ENCODE results near the gene POLR2E. TPM values are rescaled to one million over a fixed set of nuclear protein-coding genes. Genes with fewer than 3 reads are reported as not detected.
A peak's percentile ranks its signal among the peaks of the same experiment; 100 is the strongest.

POLR2E gene
- polyA plus RNA-seq, 6 donors from 2014 or later, result 134 to 205 (median 174) TPM

DNA sequence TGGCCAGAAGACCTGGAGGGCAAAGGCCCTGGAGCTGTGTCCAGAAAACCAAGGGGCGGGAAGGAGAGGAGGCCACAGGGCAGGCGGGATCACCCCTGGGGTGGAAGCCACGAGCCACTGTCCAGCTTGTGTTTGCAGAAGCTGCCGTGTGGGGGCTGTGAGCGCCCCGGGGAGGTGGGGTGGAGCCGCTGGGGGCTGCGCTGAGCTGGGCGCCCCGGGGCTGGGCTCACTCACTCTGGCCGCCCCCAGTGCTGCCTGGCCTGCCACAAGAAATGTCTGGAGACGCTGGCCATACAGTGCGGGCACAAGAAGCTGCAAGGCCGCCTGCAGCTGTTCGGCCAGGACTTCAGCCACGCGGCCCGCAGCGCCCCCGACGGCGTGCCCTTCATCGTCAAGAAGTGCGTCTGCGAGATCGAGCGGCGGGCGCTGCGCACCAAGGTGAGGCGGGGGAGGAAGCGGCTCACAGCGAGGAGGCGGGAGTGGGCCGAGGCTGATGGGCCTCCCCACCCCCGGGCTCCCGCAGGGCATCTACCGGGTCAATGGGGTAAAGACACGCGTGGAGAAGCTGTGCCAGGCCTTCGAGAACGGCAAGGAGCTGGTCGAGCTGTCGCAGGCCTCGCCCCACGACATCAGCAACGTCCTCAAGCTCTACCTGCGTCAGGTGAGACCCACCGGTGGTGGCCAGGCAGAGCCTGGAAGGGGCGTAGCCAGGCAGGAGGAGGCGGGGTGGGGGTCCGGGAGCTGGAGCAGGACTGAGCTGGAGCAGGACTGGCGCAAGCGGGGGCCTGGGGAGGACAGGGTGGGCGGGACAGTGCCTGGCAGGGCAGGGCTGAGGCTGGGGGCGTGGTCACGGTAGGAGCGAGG lies 13.6 kb downstream of the POLR2E start:
- no peaks in the 10 kb centered on the region for H3K9me3 Mint-ChIP-seq
- no peak for DNase-seq
- H3K36me3 Mint-ChIP-seq, result peaks cover 5 to 10% of the 10 kb centered on the region in 2 donors
- ATAC-seq (ENCODE audit: low read depth in 2 of 2), result no peak
- H3K4me3 Mint-ChIP-seq, result peak overlapping the region in 1 of 8 donors; percentile 13
- no peaks in the 10 kb centered on the region for H3K27me3 Mint-ChIP-seq
- H3K4me1 Mint-ChIP-seq, result peaks cover 19 to 25% (median 22%) of the 10 kb centered on the region in 3 donors
- H3K27ac Mint-ChIP-seq, result peak overlapping the region in 3 of 6 donors; percentile 41 to 84 (median 53)

DNA sequence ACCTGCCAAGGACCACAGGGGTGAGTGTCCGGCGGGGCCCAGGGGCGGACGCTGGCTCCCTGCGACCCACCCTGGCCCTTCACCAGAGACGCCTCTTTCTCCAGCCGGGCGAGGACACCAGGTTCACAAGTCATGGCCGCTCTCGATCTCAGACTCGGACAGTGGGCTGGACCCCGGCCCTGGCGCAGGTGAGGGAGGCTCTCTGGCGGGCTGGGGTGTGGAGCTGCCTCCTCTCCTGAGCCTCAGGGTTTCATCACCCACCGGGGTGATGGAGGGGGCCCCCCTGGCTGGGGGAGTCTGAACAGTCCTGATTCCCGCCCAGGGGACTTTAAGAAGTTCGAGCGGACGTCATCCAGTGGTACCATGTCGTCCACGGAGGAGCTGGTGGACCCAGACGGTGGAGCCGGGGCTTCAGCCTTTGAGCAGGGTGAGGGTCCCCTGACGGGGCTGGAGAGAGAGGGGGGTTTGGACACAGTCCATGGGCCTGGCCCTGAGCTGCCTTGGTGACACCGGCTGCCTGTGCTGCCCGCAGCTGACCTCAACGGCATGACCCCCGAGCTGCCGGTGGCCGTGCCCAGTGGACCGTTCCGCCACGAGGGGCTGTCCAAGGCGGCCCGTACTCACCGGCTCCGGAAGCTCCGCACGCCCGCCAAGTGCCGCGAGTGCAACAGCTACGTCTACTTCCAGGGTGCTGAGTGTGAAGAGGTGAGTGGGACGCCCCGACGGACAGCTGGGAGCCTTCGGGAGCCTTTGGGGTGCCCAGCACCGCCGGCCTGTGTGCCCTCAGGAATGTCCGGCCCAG lies 14.6 kb downstream of the POLR2E start:
- DNase-seq (no peak), ATAC-seq (ENCODE audit: low read depth in 2 of 2) (no peak)
- H3K36me3 Mint-ChIP-seq, result peaks cover 5 to 9% of the 10 kb centered on the region in 2 donors
- H3K27ac Mint-ChIP-seq, result peak overlapping the region in 3 of 6 donors; percentile 53 to 65 (median 63)
- no peaks in the 10 kb centered on the region for H3K9me3 Mint-ChIP-seq
- peaks cover 24 to 34% (median 25%) of the 10 kb centered on the region in 3 donors for H3K4me1 Mint-ChIP-seq
- no peaks in the 10 kb centered on the region for H3K27me3 Mint-ChIP-seq
- H3K4me3 Mint-ChIP-seq, result peak overlapping the region in 2 of 8 donors; percentile 13 to 25

DNA sequence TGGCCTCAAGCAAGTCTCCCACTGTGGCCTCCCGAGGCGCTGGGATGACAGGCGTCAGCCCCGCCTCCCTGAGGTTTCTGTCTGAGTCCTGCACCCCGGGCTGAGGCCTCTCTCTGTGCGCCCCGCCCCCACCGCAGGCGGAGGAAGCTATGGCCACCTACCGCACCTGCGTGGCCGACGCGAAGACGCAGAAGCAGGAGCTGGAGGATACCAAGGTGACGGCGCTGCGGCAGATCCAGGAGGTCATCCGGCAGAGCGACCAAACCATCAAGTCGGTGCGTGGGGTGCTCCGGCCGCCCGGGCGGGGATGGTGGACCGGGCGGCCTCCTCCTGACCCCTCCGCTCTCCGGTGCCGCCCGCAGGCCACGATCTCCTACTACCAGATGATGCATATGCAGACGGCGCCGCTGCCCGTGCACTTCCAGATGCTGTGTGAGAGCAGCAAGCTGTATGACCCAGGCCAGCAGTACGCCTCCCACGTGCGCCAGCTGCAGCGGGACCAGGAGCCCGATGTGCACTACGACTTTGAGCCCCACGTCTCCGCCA lies 15.5 kb downstream of the POLR2E start:
- Mint-ChIP-seq H3K4me3 (peak overlapping the region in 3 of 8 donors; percentile 25 to 29 (median 28)), H3K27ac (peak overlapping the region in 1 of 6 donors; percentile 50), H3K9me3 (no peaks in the 10 kb centered on the region), H3K4me1 (peaks cover 16 to 30% (median 20%) of the 10 kb centered on the region in 3 donors), H3K36me3 (peaks cover 0 to 5% of the 10 kb centered on the region in 2 donors), H3K27me3 (no peaks in the 10 kb centered on the region)
- DNase-seq, result no peak
- no peak for ATAC-seq (ENCODE audit: low read depth in 2 of 2)

DNA sequence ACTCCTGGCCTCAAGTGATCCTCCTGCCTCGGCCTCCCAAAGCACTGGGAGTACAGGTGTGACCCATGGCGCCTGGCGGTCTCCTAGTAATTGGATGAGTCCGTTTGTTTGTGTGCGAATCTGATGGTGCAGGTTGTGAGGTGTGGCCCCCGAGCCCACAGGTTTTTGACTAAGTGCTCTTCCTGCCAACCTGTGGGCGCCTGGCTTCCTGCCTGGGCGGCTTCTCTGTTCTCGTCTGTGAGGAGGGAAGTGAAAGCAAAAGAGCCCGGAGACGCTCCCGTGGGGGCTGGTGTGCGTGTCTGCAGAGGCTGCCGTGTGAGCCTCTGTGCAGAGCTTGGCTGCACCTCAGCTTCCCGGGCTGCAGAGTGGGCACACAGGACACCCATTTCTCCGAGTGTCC lies 18.2 kb downstream of the POLR2E start:
- H3K4me1 Mint-ChIP-seq, result peaks cover 28 to 46% (median 40%) of the 10 kb centered on the region in 3 donors

DNA sequence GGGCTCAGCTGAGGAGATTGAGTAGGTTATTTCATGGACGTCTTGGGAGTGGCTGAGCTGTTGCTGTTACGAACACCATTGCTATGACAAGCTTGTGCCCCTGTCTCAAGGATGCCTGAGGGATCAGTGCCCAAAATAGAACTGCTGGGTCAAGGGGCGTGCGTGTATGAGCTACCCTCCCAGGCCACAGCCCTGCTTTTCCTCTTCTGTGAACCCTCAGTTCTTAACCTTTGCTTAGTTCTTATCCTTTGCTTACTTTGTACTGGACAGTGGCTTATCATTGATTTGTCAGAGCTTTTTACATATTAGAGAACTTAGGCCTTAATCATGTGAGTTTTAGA lies 19.2 kb downstream of the POLR2E start:
- H3K4me1 Mint-ChIP-seq, result peaks cover 30 to 50% (median 45%) of the 10 kb centered on the region in 3 donors
- no peaks in the 10 kb centered on the region for H3K9me3 Mint-ChIP-seq
- no peak for ATAC-seq (ENCODE audit: low read depth in 2 of 2)
- peak overlapping the region; percentile 59 to 87 (median 82) for H3K4me3 Mint-ChIP-seq
- peak overlapping the region; percentile 90 to 98 (median 98) for H3K27ac Mint-ChIP-seq
- H3K27me3 Mint-ChIP-seq, result no peaks in the 10 kb centered on the region
- no peak for DNase-seq
- peaks cover 5 to 13% of the 10 kb centered on the region in 2 donors for H3K36me3 Mint-ChIP-seq

More for the DNA sequence above, 18.2 kb downstream of the POLR2E start:
- H3K36me3 Mint-ChIP-seq, result peaks cover 5 to 9% of the 10 kb centered on the region in 2 donors
- DNase-seq (peak; percentile 94), ATAC-seq (ENCODE audit: low read depth in 2 of 2) (peak; percentile 92 to 93)
- H3K27me3 Mint-ChIP-seq, result no peaks in the 10 kb centered on the region
- peak overlapping the region; percentile 90 to 98 (median 98) for H3K27ac Mint-ChIP-seq
- H3K4me3 Mint-ChIP-seq, result peak overlapping the region; percentile 72 to 91 (median 86)
- no peaks in the 10 kb centered on the region for H3K9me3 Mint-ChIP-seq

DNA sequence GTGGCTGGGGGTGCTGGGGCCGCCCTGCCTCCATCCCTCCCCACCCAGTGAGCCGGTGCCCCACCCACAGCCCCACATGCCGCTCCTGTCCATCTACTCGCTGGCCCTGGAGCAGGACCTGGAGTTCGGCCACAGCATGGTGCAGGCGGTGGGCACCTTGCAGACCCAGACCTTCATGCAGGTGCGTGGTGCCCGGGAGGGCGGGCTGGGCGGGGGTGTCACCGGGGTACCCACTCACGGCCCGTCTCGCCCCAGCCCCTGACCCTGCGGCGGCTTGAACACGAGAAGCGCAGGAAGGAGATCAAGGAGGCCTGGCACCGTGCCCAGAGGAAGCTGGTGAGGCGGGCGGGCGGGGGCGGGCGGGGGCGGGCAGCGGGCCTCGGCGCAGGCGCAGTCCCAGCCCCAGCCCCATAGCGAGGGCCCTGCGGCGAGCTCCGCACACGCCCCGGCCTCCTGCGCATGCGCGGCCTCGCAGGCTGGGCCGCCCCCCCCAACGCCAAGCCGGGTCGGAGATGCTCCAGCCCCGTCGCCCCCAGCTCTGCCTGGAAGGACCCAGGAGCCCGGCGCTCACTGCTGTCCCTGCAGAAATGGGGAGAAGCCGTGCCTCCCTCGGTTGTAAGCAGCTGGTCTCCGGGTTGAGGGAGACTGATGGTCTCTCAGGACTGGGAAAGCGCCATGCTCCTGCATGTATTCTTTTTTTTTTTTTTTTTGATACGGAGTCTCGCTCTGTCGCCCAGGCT lies 20.5 kb downstream of the POLR2E start:
- peak; percentile 80 for DNase-seq
- peak; percentile 42 to 44 for ATAC-seq (ENCODE audit: low read depth in 2 of 2)
- peak overlapping the region; percentile 56 to 87 (median 76) for H3K4me3 Mint-ChIP-seq
- H3K27ac Mint-ChIP-seq, result peak overlapping the region; percentile 90 to 98 (median 98)
- H3K27me3 Mint-ChIP-seq, result no peaks in the 10 kb centered on the region
- peaks cover 28 to 56% (median 45%) of the 10 kb centered on the region in 3 donors for H3K4me1 Mint-ChIP-seq
- H3K36me3 Mint-ChIP-seq, result peaks cover 5 to 13% of the 10 kb centered on the region in 2 donors
- H3K9me3 Mint-ChIP-seq, result no peaks in the 10 kb centered on the region

DNA sequence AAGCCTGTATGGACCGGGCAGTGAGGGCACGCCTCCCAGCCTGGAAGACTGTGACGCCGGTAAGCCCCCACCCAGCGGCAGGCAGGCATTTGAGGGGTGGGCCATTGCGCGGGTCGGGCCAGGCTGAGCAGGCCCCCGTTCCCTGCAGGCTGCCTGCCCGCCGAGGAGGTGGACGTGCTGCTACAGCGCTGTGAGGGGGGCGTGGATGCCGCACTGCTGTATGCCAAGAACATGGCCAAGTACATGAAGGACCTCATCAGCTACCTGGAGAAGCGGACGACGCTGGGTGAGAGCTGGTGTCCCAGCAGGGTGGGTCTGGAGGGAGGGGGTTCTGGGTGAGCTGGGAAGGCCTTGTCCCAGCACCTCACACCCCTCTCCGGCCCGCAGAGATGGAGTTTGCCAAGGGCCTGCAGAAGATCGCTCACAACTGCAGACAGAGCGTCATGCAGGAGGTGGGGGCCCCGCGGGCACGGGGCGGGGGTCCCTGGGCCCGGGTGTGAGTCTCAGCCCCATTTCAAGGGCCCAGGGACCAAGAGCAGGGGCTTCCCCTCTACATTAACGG lies 21.1 kb downstream of the POLR2E start:
- Mint-ChIP-seq H3K27me3 (no peaks in the 10 kb centered on the region), H3K9me3 (no peaks in the 10 kb centered on the region), H3K27ac (peak overlapping the region in 3 of 6 donors; percentile 47 to 90 (median 76)), H3K4me1 (peaks cover 33 to 61% (median 51%) of the 10 kb centered on the region in 3 donors), H3K4me3 (peak overlapping the region in 7 of 8 donors; percentile 39 to 81 (median 68)), H3K36me3 (peaks cover 7 to 16% of the 10 kb centered on the region in 2 donors)
- ATAC-seq (ENCODE audit: low read depth in 2 of 2), result no peak
- DNase-seq, result no peak

DNA sequence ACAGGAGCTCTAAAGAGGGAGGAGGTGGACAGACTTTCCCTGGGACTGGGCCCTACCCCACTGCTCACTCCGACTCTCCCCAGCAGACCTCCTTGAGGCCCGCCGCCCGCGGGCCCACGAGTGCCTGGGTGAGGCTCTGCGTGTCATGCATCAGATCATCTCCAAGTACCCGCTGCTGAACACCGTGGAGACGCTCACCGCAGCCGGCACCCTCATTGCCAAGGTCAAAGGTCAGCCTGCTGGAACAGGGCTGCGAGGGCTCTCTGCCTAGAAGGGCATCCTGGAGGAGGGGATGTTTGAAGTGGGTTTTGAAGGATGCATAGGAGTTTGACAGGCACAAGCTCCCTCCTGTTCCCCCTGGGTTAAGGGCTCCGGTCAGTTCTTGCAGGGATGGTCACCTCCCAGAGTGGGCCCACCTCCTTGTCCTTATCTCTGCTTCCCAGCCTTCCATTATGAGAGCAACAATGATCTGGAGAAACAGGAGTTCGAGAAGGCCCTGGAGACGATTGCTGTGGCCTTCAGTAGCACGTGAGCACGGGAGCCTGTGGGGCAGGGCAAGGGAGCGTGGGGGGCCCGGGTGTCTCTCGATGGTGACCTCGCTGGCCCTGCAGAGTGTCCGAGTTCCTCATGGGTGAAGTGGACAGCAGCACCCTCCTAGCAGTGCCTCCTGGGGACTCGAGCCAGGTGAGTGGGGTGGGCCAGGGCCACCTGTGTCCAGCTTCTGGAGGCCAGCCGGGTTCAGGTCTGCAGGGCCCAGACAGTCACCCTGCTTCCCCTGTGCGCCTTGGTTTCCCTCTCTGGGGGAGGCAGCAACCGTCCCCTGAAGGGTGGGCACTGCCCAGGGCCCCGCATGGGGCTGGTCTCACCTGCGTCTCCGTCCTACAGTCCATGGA lies 21.9 kb downstream of the POLR2E start:
- DNase-seq, result no peak
- H3K4me1 Mint-ChIP-seq, result peaks cover 39 to 67% (median 58%) of the 10 kb centered on the region in 3 donors

DNA sequence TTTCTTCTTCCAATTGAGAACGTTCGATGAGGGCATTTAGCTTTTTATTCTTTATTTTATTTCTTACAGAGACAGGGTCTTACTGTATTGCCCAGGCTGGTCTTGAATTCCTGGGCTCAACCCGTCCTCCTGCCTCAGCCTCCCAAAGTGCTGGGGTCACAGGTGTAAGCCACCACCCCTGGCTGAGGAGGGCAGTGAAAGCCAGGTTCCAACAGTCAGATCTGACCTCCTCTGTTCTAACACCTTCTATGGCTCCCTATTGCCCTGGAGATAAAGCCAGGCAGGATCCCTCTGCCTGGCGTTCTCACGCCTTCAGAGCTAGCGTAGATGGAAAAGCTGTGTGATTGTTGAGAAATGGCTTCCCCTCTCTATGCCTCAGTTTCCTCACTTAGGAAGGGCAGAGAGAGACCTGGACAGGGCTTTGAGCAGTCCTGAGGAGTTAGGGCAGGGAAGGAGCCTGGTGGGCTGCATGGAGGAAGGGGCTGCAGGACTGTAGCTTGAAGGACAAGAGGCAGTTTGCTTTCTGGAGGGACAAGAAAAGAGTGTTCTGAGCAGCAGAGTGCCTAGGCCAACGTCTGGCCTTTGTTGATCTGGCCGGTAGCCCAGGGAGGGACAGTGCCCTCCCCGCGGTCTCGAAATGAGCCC lies 22.7 kb downstream of the POLR2E start:
- no peaks in the 10 kb centered on the region for H3K27me3 Mint-ChIP-seq
- DNase-seq, result no peak
- H3K27ac Mint-ChIP-seq, result peak overlapping the region in 4 of 6 donors; percentile 44 to 91 (median 78)
- no peak for ATAC-seq (ENCODE audit: low read depth in 2 of 2)
- H3K9me3 Mint-ChIP-seq, result no peaks in the 10 kb centered on the region
- peaks cover 11 to 22% of the 10 kb centered on the region in 2 donors for H3K36me3 Mint-ChIP-seq
- peaks cover 39 to 64% (median 56%) of the 10 kb centered on the region in 3 donors for H3K4me1 Mint-ChIP-seq
- H3K4me3 Mint-ChIP-seq, result peak overlapping the region in 7 of 8 donors; percentile 50 to 79 (median 73)

More for the DNA sequence above, 21.9 kb downstream of the POLR2E start:
- peaks cover 11 to 22% of the 10 kb centered on the region in 2 donors for H3K36me3 Mint-ChIP-seq
- H3K9me3 Mint-ChIP-seq, result no peaks in the 10 kb centered on the region
- ATAC-seq (ENCODE audit: low read depth in 2 of 2), result no peak
- peak overlapping the region in 4 of 6 donors; percentile 10 to 90 (median 68) for H3K27ac Mint-ChIP-seq
- H3K27me3 Mint-ChIP-seq, result no peaks in the 10 kb centered on the region
- peak overlapping the region in 6 of 8 donors; percentile 9 to 73 (median 48) for H3K4me3 Mint-ChIP-seq

DNA sequence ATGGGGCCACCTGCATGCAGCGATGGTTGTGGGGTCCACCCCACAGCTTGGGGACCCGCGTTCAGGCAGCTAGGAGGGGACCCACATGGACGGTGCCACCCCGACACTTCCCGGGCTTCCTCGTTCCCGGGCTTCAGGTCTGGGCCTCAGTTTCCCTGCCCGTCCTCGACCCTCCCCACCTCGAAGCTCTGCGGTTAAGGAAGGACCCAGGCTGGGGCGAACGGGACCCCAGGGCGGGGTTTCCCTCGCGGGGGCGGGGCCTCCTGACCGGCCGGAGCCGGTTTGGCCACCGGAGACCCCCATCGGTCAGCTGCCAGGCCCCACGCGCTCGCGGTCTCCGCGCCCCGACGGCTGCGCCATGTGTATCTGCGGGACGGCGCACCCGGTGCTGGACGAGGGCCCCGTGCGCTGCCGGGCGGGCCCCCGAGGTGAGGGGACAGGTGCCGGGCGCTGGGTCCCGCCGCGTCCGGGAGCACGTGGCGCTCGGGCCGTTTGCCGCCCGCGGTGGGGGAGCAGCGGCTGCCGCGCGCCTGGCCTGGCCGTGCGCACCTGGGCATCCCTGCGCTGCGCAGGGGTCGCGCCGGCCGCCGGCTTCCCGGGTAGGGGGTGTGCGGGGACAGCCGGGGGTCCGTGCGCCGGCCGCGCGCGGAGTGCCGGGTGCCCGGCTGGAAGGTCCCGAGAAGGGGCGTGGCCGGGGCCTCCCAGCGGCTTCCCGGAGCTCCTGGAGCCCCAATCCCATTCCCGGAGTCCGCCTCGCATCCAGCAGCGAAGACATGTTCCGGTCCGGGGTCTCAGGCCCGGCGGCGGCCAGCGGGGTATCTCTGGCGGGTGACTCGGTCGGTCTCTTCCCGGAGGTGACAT lies 24.0 kb downstream of the POLR2E start:
- H3K4me3 Mint-ChIP-seq, result peak overlapping the region in 6 of 8 donors; percentile 60 to 82 (median 74)
- peaks cover 35 to 53% (median 48%) of the 10 kb centered on the region in 3 donors for H3K4me1 Mint-ChIP-seq
- no peaks in the 10 kb centered on the region for H3K27me3 Mint-ChIP-seq
- H3K27ac Mint-ChIP-seq, result peak overlapping the region in 3 of 6 donors; percentile 26 to 91 (median 69)
- H3K36me3 Mint-ChIP-seq, result peaks cover 6 to 22% of the 10 kb centered on the region in 2 donors
- ATAC-seq (ENCODE audit: low read depth in 2 of 2) (no peak), DNase-seq (no peak)
- H3K9me3 Mint-ChIP-seq, result no peaks in the 10 kb centered on the region

Data from naive B cell (primary cell).